ENCODE results near the gene MYADM.

The MYADM gene

DNA sequence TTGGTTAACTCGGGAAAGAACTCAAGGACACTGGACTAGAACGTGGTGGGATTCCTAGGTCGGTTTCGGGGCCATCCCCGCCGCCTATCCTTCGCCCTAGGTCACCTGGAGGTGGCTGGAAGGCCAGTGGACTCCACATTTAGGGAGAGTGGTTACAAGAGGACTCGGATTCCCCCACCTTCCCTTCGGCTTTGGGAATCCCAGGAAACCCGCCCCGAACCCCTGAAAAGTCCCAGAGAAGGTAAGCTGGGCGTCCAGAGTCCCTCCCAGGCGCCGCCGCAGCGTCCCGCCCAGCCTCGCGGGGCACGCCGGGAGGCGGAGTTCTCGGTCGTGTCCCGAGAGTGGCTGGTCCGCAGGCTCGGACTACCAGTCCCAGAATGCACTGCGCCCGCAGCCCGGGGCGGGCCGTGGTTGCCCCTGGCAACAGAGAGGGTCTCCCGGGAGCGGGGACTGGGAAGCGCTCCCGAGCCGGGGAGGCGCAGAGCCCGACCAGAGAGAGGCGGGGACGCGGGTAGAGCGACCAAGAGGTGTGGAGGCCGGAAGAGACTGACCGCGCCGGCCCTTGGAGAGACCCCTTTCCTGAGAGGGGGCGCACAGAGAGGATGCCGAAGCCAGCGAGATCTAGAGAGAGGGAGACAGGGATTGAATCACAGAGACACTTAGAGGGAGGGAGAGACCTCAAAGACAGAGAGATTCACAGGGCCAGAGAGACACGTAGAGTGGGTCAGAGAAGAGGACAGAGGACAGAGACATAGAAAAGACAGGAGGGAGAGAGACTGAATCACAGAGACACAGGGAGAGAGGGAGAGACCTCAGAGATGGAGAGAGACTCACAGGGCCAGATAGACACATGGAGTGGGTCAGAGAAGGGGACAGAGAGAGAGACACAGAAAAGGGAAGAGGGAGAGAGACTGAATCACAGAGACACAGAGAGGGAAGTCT, 11.7 kb downstream of the MYADM start (continued):
- TF ChIP-seq HOXD13 (CRISPR knock-in tag; IDR thresholded peaks at IDR 0.05; ENCODE audit: borderline replicate concordance), result no peak
- peak; percentile 93 for TF ChIP-seq ZNF366 (tag by site-specific recombination; conservative IDR thresholded peaks at IDR 0.05)
- TF ChIP-seq, protein P1, sequence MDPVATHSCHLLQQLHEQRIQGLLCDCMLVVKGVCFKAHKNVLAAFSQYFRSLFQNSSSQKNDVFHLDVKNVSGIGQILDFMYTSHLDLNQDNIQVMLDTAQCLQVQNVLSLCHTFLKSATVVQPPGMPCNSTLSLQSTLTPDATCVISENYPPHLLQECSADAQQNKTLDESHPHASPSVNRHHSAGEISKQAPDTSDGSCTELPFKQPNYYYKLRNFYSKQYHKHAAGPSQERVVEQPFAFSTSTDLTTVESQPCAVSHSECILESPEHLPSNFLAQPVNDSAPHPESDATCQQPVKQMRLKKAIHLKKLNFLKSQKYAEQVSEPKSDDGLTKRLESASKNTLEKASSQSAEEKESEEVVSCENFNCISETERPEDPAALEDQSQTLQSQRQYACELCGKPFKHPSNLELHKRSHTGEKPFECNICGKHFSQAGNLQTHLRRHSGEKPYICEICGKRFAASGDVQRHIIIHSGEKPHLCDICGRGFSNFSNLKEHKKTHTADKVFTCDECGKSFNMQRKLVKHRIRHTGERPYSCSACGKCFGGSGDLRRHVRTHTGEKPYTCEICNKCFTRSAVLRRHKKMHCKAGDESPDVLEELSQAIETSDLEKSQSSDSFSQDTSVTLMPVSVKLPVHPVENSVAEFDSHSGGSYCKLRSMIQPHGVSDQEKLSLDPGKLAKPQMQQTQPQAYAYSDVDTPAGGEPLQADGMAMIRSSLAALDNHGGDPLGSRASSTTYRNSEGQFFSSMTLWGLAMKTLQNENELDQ (tag by site-specific recombination; IDR thresholded peaks at IDR 0.05; ENCODE audit: low read depth), result no peak
- TF ChIP-seq SP7 (tag by site-specific recombination; IDR thresholded peaks at IDR 0.05), result no peak
- 0 out of 2 replicates have a peak, but pooled peaks have one; percentile 58 for TF ChIP-seq GLI4 (tag by site-specific recombination; IDR thresholded peaks at IDR 0.05)
- no peak for TF ChIP-seq ZNF146 (tag by site-specific recombination; IDR thresholded peaks at IDR 0.05)
- TF ChIP-seq, protein P2, sequence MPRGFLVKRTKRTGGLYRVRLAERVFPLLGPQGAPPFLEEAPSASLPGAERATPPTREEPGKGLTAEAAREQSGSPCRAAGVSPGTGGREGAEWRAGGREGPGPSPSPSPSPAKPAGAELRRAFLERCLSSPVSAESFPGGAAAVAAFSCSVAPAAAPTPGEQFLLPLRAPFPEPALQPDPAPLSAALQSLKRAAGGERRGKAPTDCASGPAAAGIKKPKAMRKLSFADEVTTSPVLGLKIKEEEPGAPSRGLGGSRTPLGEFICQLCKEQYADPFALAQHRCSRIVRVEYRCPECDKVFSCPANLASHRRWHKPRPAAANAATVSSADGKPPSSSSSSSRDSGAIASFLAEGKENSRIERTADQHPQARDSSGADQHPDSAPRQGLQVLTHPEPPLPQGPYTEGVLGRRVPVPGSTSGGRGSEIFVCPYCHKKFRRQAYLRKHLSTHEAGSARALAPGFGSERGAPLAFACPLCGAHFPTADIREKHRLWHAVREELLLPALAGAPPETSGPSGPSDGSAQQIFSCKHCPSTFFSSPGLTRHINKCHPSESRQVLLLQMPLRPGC (tag by site-specific recombination; IDR thresholded peaks at IDR 0.05), result no peak
- TF ChIP-seq ZNF24 (tag by site-specific recombination; IDR thresholded peaks at IDR 0.05), result no peak; the same call in 1 of the 2 replicates
- no peak for TF ChIP-seq ZFP41 (tag by site-specific recombination; IDR thresholded peaks at IDR 0.05; ENCODE audit: borderline replicate concordance)
- TF ChIP-seq ZNF837 (tag by site-specific recombination; IDR thresholded peaks at IDR 0.05), result no peak

DNA sequence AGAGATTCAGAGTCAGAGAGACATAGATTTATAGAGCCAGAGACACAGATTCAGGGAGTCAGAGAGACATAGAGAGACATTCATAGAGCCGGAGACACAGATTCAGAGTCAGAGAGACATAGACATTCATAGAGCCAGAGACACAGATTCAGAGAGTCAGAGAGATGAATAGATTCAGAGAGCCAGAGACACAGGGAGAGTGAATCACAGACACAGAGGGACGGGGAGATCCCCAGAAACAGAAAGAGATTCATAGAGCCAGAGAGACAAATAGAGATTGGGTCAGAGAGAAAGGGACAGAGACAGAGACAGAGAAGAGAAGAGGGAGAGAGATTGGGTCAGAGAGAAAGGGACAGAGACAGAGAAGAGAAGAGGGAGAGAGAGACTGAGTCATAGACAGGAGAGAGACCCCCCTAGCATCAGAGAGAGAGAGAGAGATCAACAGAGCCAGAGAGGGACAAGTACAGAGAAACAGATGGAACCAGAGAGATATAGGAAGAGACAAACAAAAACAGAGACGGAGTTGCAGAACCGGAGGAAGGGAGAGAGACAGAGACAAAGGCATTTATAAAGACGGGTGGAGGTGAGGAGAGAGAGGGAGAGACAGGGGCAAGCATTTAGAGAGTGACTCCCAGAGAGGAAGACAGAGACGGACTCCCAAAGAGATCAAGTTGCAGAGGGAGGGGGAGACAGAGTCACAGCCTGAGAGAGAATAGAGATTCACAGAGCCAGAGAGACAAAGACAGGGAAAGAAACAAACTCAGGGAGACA, 13.2 kb downstream of the MYADM start:
- H3K4me3 ChIP-seq (ENCODE audit: low read depth, low read length), result no peak overlapping the region
- TF ChIP-seq ZNF132 (tag by site-specific recombination; IDR thresholded peaks at IDR 0.05; ENCODE audit: borderline replicate concordance) (no peak), KLF8 (tag by site-specific recombination; IDR thresholded peaks at IDR 0.05) (peak; percentile 37; the same call in 1 of the 2 replicates), ZNF169 (tag by site-specific recombination; IDR thresholded peaks at IDR 0.05) (0 out of 2 replicates have a peak, but pooled peaks have one; percentile 13), ZNF558 (tag by site-specific recombination; IDR thresholded peaks at IDR 0.05) (no peak), GLI4 (tag by site-specific recombination; IDR thresholded peaks at IDR 0.05) (no peak), ZNF114 (tag by site-specific recombination; IDR thresholded peaks at IDR 0.05) (no peak), ZNF335 (tag by site-specific recombination; conservative IDR thresholded peaks at IDR 0.05) (no peak), ZNF701 (tag by site-specific recombination; IDR thresholded peaks at IDR 0.05) (no peak), ZBTB21 (tag by site-specific recombination; IDR thresholded peaks at IDR 0.05) (no peak), PRDM6 (tag by site-specific recombination; IDR thresholded peaks at IDR 0.05) (no peak), ZNF623 (tag by site-specific recombination; IDR thresholded peaks at IDR 0.05) (no peak), PRDM1 (tag by site-specific recombination; IDR thresholded peaks at IDR 0.05) (peak; percentile 94), ZNF626 (tag by site-specific recombination; IDR thresholded peaks at IDR 0.05) (no peak), ZNF221 (tag by site-specific recombination; IDR thresholded peaks at IDR 0.05; ENCODE audit: borderline replicate concordance) (no peak), ZNF529 (tag by site-specific recombination; IDR thresholded peaks at IDR 0.05; ENCODE audit: insufficient replicate concordance) (no peak), ZNF596 (tag by site-specific recombination; IDR thresholded peaks at IDR 0.05) (peak; percentile 66), ZSCAN30 (tag by site-specific recombination; IDR thresholded peaks at IDR 0.05) (no peak)
- TF ChIP-seq, protein P3, sequence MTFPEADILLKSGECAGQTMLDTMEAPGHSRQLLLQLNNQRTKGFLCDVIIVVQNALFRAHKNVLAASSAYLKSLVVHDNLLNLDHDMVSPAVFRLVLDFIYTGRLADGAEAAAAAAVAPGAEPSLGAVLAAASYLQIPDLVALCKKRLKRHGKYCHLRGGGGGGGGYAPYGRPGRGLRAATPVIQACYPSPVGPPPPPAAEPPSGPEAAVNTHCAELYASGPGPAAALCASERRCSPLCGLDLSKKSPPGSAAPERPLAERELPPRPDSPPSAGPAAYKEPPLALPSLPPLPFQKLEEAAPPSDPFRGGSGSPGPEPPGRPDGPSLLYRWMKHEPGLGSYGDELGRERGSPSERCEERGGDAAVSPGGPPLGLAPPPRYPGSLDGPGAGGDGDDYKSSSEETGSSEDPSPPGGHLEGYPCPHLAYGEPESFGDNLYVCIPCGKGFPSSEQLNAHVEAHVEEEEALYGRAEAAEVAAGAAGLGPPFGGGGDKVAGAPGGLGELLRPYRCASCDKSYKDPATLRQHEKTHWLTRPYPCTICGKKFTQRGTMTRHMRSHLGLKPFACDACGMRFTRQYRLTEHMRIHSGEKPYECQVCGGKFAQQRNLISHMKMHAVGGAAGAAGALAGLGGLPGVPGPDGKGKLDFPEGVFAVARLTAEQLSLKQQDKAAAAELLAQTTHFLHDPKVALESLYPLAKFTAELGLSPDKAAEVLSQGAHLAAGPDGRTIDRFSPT (tag by site-specific recombination; IDR thresholded peaks at IDR 0.05), result no peak

More for the DNA sequence above, 13.2 kb downstream of the MYADM start:
- Histone ChIP-seq H3K9me3 (ENCODE audit: control insufficient read depth, insufficient read depth, low read depth, low read length) (no peaks in the 10 kb centered on the region), H3K36me3 (ENCODE audit: control insufficient read depth in 2 of 2, insufficient read depth in 1 of 2, low read length in 2 of 2) (peaks cover 0 to under 1% of the 10 kb centered on the region in 2 experiments; a peak in 2 of 3 replicates), H3K27ac (ENCODE audit: extremely low read depth, low read depth, low read length) (no peak overlapping the region), H3K4me1 (ENCODE audit: control insufficient read depth, insufficient read depth, low read length) (peaks cover 8% of the 10 kb centered on the region; the same call in 1 of the 2 replicates)
- ChIA-PET CTCF (interaction anchor here (0.6 kb wide), 1 partner anchor 10 kb away, joined by 5 read pairs; no protein-coding TSS in a partner anchor), POLR2A (interaction anchor here (1.6 kb wide), 1 partner anchor 13 kb away, joined by 6 read pairs; the partner anchor contains the start of gene MYADM)
